HG02759 (cell line): ENCODE results near the gene MTMR3.

Experiments
- ATAC-seq: cut with Tn5 transposase; IDR thresholded peaks from one replicate; pipeline ENCODE4 v1.9.1; 2021; ENCODE audit warnings: mild to moderate bottlenecking, moderate library complexity; ENCODE audit not compliant: unreplicated experiment

The MTMR3 gene

DNA sequence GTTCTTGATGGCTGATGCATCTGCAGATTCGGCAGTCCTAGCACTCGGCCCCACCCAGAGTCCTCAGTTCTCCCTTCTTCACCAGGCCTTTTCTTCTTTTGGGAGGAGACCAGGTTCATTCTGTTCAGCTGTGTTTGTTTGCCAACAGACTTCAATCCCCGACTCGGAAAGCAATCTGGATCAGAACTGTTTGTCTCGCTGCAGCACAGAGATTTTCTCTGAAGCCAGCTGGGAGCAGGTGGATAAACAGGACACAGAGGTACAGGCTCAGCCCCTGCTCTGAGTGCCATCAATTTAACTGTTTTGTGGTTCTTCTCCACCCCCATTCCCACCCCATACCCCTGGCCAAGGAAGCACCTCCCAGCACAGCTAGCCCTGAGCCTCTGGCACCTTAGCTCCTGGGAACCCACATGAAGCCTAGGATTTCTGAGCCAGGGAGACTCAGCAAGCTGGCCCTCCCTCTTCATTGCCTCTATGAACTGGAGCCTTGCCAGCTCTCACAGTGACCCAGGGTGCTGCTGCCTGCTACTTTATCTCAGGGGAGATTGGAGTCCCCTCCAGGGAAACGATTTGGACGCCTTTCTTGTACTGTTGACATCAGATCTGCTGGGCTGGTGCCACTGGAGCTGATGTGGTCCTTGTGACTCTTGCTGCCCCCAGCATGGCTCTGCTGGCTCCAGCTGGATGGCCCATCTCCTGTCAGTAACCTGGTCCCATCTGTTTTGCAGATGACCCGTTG lies 139.1 kb downstream of the MTMR3 start:
- no peak for ATAC-seq

GRCh38 chr22:30023099-30023660 lies 140.2 kb downstream of the MTMR3 start:
- no peak for ATAC-seq

DNA sequence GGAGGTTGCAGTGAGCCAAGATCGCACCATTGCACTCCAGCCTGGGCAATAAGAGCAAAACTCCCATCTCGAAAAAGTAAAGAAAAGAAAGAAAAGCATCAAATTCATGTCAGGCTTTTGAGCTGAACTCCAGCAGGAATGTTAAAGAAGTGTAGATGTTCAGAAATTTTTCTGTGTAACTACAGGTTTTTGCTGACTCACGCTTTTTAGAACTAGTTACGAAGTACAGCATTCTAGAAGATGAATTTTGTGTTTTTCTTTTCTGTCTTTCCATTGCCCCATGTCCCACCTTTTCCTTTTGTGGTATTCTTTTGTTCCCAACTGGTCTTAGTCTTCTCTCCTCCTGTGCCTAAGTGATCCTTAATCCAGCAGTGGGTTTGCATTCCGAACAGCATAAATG lies 141.3 kb downstream of the MTMR3 start:
- no peak for ATAC-seq

- ATAC-seq = no peak
Observed at GRCh38 chr22:30025221-30025620, 142.2 kb downstream of the MTMR3 start.

DNA sequence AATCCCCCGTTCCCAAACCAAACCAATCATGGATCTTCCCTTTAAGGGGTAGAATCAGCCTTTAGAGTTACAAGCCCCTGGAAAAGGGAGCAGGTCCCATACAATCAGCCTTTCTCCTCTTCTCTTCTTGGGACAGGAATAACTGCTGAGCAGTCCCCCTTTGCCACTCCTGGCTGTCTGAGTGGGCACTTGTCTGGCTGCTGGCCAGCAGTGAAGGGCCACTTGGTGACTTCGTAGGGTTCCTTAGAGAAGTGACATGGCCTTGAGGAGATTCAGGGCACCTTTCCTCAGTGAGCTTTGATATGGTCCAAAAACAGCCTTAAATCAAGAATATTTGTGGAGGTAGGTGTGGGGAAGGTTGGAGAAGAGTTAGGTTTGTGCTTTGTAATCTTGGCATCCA lies 143.8 kb downstream of the MTMR3 start:
- no peak for ATAC-seq

- no peak for ATAC-seq
Observed at GRCh38 chr22:30027169-30027568, 144.2 kb downstream of the MTMR3 start.

- ATAC-seq = no peak
Observed at GRCh38 chr22:30027791-30028190, 144.8 kb downstream of the MTMR3 start.

DNA sequence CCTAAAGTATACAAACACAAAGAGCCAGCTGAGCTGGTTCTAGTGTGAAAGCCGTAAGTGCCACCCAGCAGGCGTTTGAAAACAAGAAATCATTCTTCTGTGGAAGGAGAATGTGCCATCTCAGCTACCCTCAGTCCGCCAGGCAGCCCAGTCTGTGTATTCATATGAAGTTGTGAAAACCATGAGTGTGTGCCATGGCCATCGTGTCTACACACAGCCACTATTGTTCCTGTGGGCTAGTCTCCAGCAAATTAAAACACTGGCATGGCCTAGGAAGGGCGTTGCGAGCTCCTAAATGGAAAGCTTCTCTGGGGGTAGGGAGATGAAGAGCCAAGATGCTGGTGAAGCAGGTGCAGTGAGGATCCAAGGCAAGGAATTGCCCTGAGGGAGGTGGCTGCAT lies 145.8 kb downstream of the MTMR3 start:
- no peak for ATAC-seq

DNA sequence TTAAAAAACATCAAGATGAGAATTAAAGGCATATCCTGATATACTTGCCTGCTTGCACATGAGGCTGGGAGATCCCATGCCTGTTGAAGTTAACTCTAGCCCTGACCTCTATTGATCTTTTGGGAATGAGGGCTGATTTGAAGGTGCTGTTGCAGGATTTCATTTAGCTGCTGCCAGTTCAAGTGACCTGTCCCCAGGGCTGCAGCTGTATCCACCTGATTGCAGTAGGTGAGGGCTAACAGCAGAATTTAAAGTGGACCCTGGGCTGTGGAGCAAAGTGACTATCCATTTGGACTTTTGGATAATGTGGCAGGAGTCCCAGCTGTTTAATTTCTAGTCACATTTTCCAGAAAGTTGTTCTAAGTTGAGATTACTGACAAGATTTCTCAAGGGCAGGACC lies 146.5 kb downstream of the MTMR3 start:
- ATAC-seq = no peak

DNA sequence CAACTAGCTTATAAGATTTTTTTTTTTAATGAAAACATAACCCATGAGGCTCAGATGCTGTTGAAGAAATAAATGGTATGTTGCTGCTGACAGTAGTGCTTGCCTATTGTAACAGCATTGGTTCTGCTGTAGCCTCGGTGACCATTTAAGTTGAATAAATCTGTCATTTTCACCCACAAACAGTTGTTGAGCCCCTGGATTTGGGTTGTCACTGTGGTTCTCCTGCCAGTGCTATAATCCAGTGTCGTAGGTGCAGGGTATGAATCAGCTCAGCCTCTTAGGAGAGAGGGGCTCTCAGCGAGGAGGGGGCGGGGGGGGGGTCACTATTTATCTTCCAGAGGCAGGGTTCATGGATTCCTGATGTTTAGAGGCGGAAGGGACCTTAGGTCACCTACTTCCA lies 147.4 kb downstream of the MTMR3 start:
- no peak for ATAC-seq

DNA sequence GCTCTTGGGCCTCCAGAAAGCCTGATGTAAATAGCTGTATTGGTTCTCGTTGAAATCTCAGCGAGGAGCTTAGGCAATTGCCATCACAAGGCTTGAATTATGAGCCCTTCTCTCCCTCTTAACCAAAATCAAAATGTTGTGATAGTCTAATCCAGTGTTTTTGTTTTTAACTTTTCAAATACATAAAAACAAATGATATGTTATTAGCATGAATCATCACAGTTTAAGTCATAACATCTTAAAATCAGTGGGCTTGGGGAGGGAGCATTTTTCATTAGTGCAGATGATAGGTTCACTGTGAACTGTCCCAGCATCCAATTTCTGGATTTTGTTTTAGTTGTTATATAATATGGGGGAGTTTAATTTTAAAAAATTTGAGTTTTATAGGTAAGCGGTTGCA lies 148.4 kb downstream of the MTMR3 start:
- ATAC-seq = no peak

GRCh38 chr22:30031764-30032455 lies 148.9 kb downstream of the MTMR3 start:
- ATAC-seq = no peak

- ATAC-seq = no peak
Observed at GRCh38 chr22:30033137-30033536, 150.2 kb downstream of the MTMR3 start.

DNA sequence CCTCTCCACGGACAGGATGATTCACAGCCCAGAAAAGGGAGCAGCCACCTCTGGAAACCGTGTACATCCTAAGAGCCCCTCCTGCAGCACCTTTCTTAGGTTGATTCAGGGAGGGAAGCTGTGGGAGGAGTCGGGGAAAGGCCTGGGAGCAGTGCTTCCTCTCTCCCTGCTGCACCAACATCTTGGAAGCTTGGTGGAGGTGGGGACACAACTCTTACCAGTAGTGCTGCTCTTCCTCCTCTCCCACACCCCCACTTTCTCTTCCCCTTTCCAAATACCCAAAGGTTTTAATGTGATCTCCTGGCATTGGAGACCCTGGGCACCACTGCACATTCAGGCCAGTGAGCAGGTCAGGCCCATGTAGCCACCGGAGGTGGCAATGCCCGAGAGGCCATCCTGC lies 150.9 kb downstream of the MTMR3 start:
- ATAC-seq = no peak

- no peak for ATAC-seq
Observed at GRCh38 chr22:30036656-30037055, 153.7 kb downstream of the MTMR3 start.

- ATAC-seq = no peak
Observed at GRCh38 chr22:30038219-30038618, 155.2 kb downstream of the MTMR3 start.

- ATAC-seq = no peak
Observed at GRCh38 chr22:30040499-30041260, 157.7 kb downstream of the MTMR3 start.

DNA sequence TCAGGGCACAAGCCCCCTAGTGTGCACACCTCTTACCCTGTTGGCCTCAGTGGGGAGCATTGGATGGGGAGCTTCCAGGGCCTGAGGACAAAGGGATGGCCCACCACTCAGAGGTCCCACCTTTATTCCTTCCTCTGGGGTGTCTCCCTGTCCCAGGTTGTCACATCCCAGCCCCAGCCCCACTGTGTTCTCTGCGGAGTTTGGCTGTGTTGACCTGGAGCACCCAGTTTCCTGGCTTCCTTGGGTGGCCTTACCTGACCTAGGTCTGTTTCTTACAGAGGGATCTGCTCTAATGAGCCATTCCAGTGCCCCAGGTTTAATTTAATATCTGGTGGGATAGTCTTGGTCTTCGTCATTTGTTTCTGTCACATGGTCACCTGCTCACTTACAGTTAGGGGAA lies 158.5 kb downstream of the MTMR3 start:
- ATAC-seq = no peak

- ATAC-seq = no peak
Observed at GRCh38 chr22:30041881-30042280, 158.9 kb downstream of the MTMR3 start.

GRCh38 chr22:30043161-30043560 lies 160.2 kb downstream of the MTMR3 start:
- no peak for ATAC-seq

GRCh38 chr22:30044369-30044768 lies 161.4 kb downstream of the MTMR3 start:
- ATAC-seq = no peak
